ENCODE results near the gene PRPF39. TPM values are rescaled to one million over a fixed set of nuclear protein-coding genes. Genes with fewer than 3 reads are reported as not detected.

Gene PRPF39
- total RNA-seq, 2 donors from 2014 or later = 30.3 to 47.1 TPM

DNA sequence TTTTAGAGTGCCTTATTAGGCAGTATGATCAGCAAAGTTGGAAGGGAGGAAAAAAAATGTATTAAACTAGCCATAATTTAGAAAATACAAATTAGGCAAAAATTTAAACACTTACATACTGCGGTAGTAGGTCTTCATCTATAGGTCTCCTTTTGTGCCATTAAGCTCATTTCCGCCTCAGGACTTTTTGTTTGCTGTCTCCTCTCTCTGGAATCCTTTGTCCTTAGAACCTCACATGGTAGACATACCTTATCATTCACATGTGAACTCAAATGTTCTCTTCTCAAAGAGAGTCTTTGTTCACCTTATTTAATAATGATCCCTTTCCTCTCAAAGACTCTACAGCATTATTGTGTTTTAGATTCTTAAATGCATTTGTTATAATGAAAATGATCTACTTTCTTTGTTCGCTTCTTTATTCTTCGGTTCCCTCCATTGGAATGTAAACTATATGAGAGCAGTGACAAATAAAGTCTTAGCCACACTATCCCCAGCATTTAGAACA is 66.5 kb downstream of the PRPF39 start:
- intact Hi-C loops (cut with DNase I) = no loop called here
- Histone ChIP-seq H3K36me3 (no peaks in the 10 kb centered on the region), H3K9me3 (no peaks in the 10 kb centered on the region), H3K4me3 (no peak overlapping the region), H3K27ac (no peak overlapping the region), H3K4me1 (replicated peaks) (no peaks in the 10 kb centered on the region), H3K27me3 (replicated peaks; ENCODE audit: insufficient read depth) (no peaks in the 10 kb centered on the region)
- no peak for DNase-seq (ENCODE audit: low spot score)
- 90% methylated on average over 4 of the region's 4 CpGs for WGBS
- TF ChIP-seq, protein P1, sequence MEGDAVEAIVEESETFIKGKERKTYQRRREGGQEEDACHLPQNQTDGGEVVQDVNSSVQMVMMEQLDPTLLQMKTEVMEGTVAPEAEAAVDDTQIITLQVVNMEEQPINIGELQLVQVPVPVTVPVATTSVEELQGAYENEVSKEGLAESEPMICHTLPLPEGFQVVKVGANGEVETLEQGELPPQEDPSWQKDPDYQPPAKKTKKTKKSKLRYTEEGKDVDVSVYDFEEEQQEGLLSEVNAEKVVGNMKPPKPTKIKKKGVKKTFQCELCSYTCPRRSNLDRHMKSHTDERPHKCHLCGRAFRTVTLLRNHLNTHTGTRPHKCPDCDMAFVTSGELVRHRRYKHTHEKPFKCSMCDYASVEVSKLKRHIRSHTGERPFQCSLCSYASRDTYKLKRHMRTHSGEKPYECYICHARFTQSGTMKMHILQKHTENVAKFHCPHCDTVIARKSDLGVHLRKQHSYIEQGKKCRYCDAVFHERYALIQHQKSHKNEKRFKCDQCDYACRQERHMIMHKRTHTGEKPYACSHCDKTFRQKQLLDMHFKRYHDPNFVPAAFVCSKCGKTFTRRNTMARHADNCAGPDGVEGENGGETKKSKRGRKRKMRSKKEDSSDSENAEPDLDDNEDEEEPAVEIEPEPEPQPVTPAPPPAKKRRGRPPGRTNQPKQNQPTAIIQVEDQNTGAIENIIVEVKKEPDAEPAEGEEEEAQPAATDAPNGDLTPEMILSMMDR (IDR thresholded peaks at IDR 0.05) = no peak
- TF ChIP-seq POLR2AphosphoS5 (IDR thresholded peaks at IDR 0.05) = no peak
- TF ChIP-seq POLR2A (IDR thresholded peaks at IDR 0.05) = no peak

DNA sequence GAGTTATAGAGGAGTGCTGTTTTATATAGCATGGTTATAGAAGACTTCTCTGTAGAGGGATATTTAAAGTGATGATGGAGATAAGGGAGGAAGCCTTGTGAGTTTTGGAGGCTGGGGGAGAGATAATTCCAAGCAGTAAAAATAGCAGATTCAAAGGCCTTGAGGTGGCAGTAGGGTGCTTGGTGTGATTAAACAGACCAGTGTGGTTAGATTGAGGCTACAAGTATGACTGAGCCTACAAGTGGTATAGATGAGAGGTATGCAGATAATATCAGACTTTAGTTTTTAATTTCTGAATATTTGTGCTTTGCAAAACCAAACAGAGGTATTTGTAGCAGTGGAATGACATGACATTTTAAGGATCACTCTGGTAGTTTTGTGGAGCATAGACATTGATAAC is 72.2 kb downstream of the PRPF39 start:
- TF ChIP-seq, protein P1 (IDR thresholded peaks at IDR 0.05) = no peak
- TF ChIP-seq POLR2A (IDR thresholded peaks at IDR 0.05) (no peak), POLR2AphosphoS5 (IDR thresholded peaks at IDR 0.05) (no peak)
- no peaks in the 10 kb centered on the region for H3K36me3 ChIP-seq
- intact Hi-C loops (cut with DNase I) = no loop called here
- H3K27ac ChIP-seq = no peak overlapping the region
- no peaks in the 10 kb centered on the region for H3K9me3 ChIP-seq
- no peak for DNase-seq (ENCODE audit: low spot score)
- H3K27me3 ChIP-seq (replicated peaks; ENCODE audit: insufficient read depth) = no peaks in the 10 kb centered on the region
- H3K4me1 ChIP-seq (replicated peaks) = no peaks in the 10 kb centered on the region
- H3K4me3 ChIP-seq = no peak overlapping the region

Small RNA genes lying within 50 kb of the gene (small RNA-seq; reads per million reads assigned to genes)
- gene RF00151 (0 to 0.09 reads per million in 2 donors), gene SNORD127 (6,878 to 7,536 reads per million in 2 donors)

Other genes with a start within 250 kb of the PRPF39 start
- gene KLHL28, start 122.2 kb upstream of the PRPF39 start, total RNA-seq = 1 to 10 TPM; 7.4 to 9.7 TPM
- gene TOGARAM1, start 121.9 kb upstream of the PRPF39 start, total RNA-seq = 10 to 100 TPM; 17.9 to 26.8 TPM
- gene FKBP3, start 50.4 kb downstream of the PRPF39 start, total RNA-seq = 10 to 100 TPM; 40.4 to 46.7 TPM
- gene FANCM, start 51.8 kb downstream of the PRPF39 start, total RNA-seq = 10 to 100 TPM; 11.9 to 13.5 TPM
- gene MIS18BP1, start 169.1 kb downstream of the PRPF39 start, total RNA-seq = 10 to 100 TPM; 23.3 to 46.7 TPM

Measured in prostate gland (tissue), 2 donors.